ENCODE measurements around the gene PTPRE. TPM values are rescaled to one million over a fixed set of nuclear protein-coding genes. Genes with fewer than 3 reads are reported as not detected.

Gene PTPRE
- total RNA-seq, 1 donor from 2014 or later = 3.6 TPM

- Mint-ChIP-seq H3K36me3 (no peaks in the 10 kb centered on the region), H3K4me3 (no peak overlapping the region), H3K27ac (peak overlapping the region; percentile 70), H3K27me3 (no peaks in the 10 kb centered on the region), H3K4me1 (ENCODE audit: unreplicated experiment) (no peaks in the 10 kb centered on the region), H3K9me3 (no peaks in the 10 kb centered on the region)
- no peak for DNase-seq (ENCODE audit: extremely low spot score, unreplicated experiment)
- no peak for TF ChIP-seq CTCF (conservative IDR thresholded peaks at IDR 0.05)
These were observed 164.0 kb downstream of the PTPRE start for GRCh38 chr10:128070721-128071416.

- TF ChIP-seq CTCF (conservative IDR thresholded peaks at IDR 0.05) = no peak
- Mint-ChIP-seq H3K9me3 (no peaks in the 10 kb centered on the region), H3K27me3 (no peaks in the 10 kb centered on the region)
These were observed 164.5 kb downstream of the PTPRE start for GRCh38 chr10:128071417-128071782.

GRCh38 chr10:128072046-128072445 lies 165.1 kb downstream of the PTPRE start:
- Mint-ChIP-seq H3K36me3 (no peaks in the 10 kb centered on the region), H3K27ac (no peak overlapping the region), H3K4me1 (ENCODE audit: unreplicated experiment) (no peaks in the 10 kb centered on the region), H3K27me3 (no peaks in the 10 kb centered on the region), H3K9me3 (no peaks in the 10 kb centered on the region), H3K4me3 (no peak overlapping the region)
- no peak for DNase-seq (ENCODE audit: extremely low spot score, unreplicated experiment)
- no peak for TF ChIP-seq CTCF (conservative IDR thresholded peaks at IDR 0.05)

More at GRCh38 chr10:128071417-128071782, 164.5 kb downstream of the PTPRE start:
- DNase-seq (ENCODE audit: extremely low spot score, unreplicated experiment) = no peak
- no peak overlapping the region for H3K4me3 Mint-ChIP-seq
- H3K36me3 Mint-ChIP-seq = no peaks in the 10 kb centered on the region
- peak overlapping the region; percentile 70 for H3K27ac Mint-ChIP-seq
- no peaks in the 10 kb centered on the region for H3K4me1 Mint-ChIP-seq (ENCODE audit: unreplicated experiment)

GRCh38 chr10:128072941-128073645 lies 166.2 kb downstream of the PTPRE start:
- H3K27ac Mint-ChIP-seq = no peak overlapping the region
- no peak for DNase-seq (ENCODE audit: extremely low spot score, unreplicated experiment)
- no peaks in the 10 kb centered on the region for H3K27me3 Mint-ChIP-seq
- no peak overlapping the region for H3K4me3 Mint-ChIP-seq
- H3K36me3 Mint-ChIP-seq = no peaks in the 10 kb centered on the region
- no peaks in the 10 kb centered on the region for H3K9me3 Mint-ChIP-seq
- no peaks in the 10 kb centered on the region for H3K4me1 Mint-ChIP-seq (ENCODE audit: unreplicated experiment)
- no peak for TF ChIP-seq CTCF (conservative IDR thresholded peaks at IDR 0.05)

GRCh38 chr10:128073890-128074289 lies 167.0 kb downstream of the PTPRE start:
- no peak for DNase-seq (ENCODE audit: extremely low spot score, unreplicated experiment)
- no peak overlapping the region for H3K4me3 Mint-ChIP-seq
- H3K4me1 Mint-ChIP-seq (ENCODE audit: unreplicated experiment) = no peaks in the 10 kb centered on the region
- H3K27ac Mint-ChIP-seq = no peak overlapping the region
- H3K27me3 Mint-ChIP-seq = no peaks in the 10 kb centered on the region
- no peak for TF ChIP-seq CTCF (conservative IDR thresholded peaks at IDR 0.05)
- no peaks in the 10 kb centered on the region for H3K9me3 Mint-ChIP-seq
- no peaks in the 10 kb centered on the region for H3K36me3 Mint-ChIP-seq

All from type B pancreatic cell (in vitro differentiated cells).